Activated CD4-positive, alpha-beta T cell treated with anti-CD3 and anti-CD28 coated beads, Interleukin-2, Interleukin-4, amounts not matched to agents 100 ng/mL and 50 ng/mL, durations not matched to agents 16 hours and 8 hours (primary cell): ENCODE measurements around the gene TGFBI.
A peak's percentile ranks its signal among the peaks of the same experiment; 100 is the strongest.

ENCODE experiments used
- DNase-seq: peaks from one replicate; pipeline ENCODE4 v3.0.0-alpha.2; 2020; ENCODE audit warnings: low spot score

TGFBI gene

GRCh38 chr5:136004436-136004835 is 24.4 kb upstream of the TGFBI start:
- no peak for DNase-seq

- no peak for DNase-seq
Measured at GRCh38 chr5:136005476-136005875, 23.3 kb upstream of the TGFBI start.

- no peak for DNase-seq
Measured at GRCh38 chr5:136006164-136006563, 22.6 kb upstream of the TGFBI start.

- DNase-seq: no peak
Measured at GRCh38 chr5:136006761-136007251, 22.0 kb upstream of the TGFBI start.

GRCh38 chr5:136007271-136007670 is 21.5 kb upstream of the TGFBI start:
- DNase-seq: no peak

- DNase-seq: no peak
Measured at GRCh38 chr5:136011414-136012001, 17.3 kb upstream of the TGFBI start.

- DNase-seq: no peak
Measured at GRCh38 chr5:136012041-136012804, 16.6 kb upstream of the TGFBI start.

GRCh38 chr5:136013559-136013958 is 15.2 kb upstream of the TGFBI start:
- no peak for DNase-seq

- DNase-seq: no peak
Measured at GRCh38 chr5:136014049-136015002, 14.5 kb upstream of the TGFBI start.

- DNase-seq: no peak
Measured at GRCh38 chr5:136015003-136015375, 13.8 kb upstream of the TGFBI start.

- no peak for DNase-seq
Measured at GRCh38 chr5:136015966-136016650, 12.7 kb upstream of the TGFBI start.

GRCh38 chr5:136016945-136017530 is 11.8 kb upstream of the TGFBI start:
- DNase-seq: no peak

- DNase-seq: no peak
Measured at GRCh38 chr5:136018814-136019783, 9.7 kb upstream of the TGFBI start.

- DNase-seq: no peak
Measured at GRCh38 chr5:136020001-136020382, 8.8 kb upstream of the TGFBI start.

GRCh38 chr5:136020383-136021015 is 8.3 kb upstream of the TGFBI start:
- DNase-seq: peak; percentile 62

GRCh38 chr5:136021016-136021405 is 7.8 kb upstream of the TGFBI start:
- no peak for DNase-seq

- DNase-seq: no peak
Measured at GRCh38 chr5:136022965-136023364, 5.8 kb upstream of the TGFBI start.

- DNase-seq: no peak
Measured at GRCh38 chr5:136023958-136024541, 4.7 kb upstream of the TGFBI start.

- DNase-seq: no peak
Measured at GRCh38 chr5:136025900-136026299, 2.9 kb upstream of the TGFBI start.

GRCh38 chr5:136026636-136027035 is 2.2 kb upstream of the TGFBI start:
- no peak for DNase-seq
